NCI-H2171 treated with DMSO at 0.1 percent for 48 hours (cell line): ENCODE data around the gene TMEM190.
"Not testable (repeated sequence)": the region's sequence is repeated elsewhere in the genome, so short reads cannot be mapped to it uniquely, and the experiment has no call there.

Experiments
- DNase-seq: peaks from one replicate; lab custom pipeline; 2025; lab: John Stamatoyannopoulos, UW

The TMEM190 gene

DNA sequence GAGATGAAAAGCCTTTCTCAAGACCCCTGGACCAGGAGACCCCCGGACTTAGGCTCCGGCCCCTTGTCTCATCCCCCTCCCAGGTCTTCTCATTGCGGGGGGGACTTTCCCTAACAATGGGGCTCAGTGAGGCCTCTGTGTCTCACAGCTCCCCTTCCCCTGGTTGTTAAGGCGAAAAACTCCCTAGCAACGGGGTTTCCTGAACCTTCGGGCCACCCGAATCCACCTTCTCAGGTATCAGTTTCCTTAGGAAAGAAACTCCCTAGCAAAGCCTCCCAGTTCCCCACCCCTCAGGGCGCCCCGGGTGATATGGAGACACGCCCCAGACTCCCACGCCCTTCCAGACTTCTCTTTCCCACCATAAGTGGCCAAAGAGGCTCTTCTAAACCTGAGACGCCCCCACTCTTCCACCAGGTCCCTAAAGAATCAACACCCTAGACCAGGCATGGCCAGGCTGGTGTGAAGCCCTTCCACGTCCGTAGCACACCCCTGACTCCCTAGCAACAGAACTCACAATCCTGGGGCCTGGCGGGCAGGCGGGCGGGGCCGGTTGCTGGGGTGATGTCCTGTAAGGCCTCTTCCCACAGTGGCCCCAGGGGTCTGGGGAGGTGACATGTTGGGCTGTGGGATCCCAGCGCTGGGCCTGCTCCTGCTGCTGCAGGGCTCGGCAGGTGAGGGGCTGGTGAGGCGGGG is at the start of gene TMEM190:
Gene TMEM190 (plus strand): TSS at position 586 of the 693 bp plus-strand sequence. CDS start 28 bp downstream, at position 614.
- no peak for DNase-seq

- DNase-seq: not testable (repeated sequence)
Measured at GRCh38 chr19:55328774-55329318, 47.8 kb upstream of the TMEM190 start.

GRCh38 chr19:55329791-55330190 is 46.8 kb upstream of the TMEM190 start:
- not testable (repeated sequence) for DNase-seq

DNA sequence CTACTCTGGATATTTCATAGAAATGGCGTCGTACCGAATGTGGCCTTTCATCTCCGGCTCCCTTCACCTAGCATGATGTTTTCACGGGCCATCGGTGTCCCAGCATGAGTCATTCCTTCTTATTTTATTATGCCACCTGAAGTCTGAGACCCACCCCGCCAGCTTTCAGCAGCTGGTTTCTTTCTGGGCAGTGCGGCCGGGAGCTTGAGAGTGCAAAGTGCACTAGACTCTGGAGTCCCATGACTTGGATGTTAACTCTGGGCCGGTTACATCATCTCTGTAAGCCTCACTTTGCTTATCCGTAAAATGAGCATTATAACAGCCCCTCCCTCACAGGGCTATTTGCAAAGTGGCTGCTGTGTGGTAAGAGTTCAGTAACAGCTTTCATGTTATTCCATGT is 42.8 kb upstream of the TMEM190 start:
- DNase-seq: no peak

DNA sequence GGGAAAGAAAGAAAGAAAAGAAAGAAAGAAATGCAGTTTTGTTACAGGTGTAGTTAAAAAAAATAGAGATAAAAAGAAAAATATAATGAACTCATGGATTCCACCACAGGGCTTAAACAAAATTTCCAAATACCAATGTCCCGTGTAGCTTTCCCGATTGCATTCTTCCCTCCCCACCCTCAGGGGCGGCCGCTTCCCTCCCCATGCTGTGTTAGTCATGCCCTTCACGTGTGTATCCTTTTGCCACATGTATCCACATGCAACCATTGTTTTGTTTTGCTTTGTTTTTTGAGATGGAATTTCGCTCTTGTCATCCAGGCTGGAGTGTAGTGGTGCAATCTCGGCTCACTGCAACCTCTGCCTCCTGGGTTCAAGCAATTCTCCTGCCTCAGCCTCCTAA is 40.5 kb upstream of the TMEM190 start:
- no peak for DNase-seq

GRCh38 chr19:55339105-55339888 is 37.3 kb upstream of the TMEM190 start, which contains the start of gene KMT5C:
TSS of gene KMT5C (plus strand) at chr19:55339876. CDS start at chr19:55341937, 2,061 bp downstream.
- peak; percentile 100 for DNase-seq

DNA sequence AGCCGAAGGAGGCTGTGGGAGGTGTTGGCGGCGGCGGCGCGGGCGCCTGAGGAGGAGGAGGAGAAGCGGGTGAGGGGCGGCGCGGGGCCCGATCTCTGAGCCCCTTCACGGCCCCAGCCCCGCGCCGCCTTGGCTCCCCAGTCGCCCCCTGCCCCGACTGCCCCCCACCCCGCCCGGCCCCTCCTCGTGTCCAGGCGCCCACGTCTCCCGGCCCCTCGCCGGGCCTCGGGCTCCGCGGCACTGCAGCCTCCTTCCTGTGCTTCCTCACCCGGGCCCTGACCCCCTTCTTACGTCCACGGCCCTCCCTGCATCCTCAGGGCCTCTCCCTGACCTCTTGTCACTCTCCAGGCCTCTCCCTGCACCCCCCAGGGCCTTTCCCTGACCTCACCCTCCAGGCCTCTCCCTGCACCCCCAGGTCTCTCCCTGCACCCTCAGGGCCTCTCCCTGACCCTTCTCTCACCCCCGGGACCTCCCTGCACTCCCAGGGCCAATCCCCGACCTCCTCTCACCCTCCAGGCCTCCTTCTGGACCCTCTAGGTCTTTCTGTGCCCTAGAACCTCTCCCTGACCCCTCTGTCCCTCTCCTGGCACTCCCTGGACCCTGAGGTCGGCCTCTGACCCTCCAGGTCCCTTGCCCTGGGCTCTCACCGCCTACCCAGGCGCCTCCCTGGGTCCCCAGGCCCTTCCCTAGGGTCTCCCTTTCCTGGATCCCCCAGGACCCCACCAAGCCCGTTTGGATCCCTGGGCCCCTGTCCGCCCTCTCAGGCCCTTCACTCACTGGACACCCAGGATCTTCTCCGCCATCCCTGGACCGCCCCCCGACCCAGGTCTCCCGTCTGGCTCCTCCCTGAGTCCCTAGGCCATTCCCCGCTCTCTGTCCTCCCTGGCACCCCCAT is 36.5 kb upstream of the TMEM190 start:
- no peak for DNase-seq

DNA sequence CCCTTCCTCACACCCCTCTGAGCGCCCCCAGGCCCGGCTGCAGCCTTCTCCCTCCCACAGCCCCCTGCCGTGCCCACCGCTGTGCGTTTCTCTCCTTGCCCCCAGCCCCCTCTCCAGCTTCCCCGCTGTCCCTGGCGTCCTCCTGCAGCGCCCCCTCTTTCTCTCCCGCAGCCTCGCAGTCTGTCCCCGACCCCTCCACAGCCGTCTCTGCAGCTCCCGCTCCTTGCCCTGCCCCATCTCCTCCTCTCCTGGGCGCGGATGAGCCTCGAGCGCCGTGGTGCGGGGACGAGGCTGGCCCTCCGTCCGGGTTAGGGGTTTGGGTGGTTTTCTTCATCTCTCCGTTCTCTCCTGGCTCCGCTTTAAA is 35.9 kb upstream of the TMEM190 start:
- DNase-seq: peak; percentile 78

DNA sequence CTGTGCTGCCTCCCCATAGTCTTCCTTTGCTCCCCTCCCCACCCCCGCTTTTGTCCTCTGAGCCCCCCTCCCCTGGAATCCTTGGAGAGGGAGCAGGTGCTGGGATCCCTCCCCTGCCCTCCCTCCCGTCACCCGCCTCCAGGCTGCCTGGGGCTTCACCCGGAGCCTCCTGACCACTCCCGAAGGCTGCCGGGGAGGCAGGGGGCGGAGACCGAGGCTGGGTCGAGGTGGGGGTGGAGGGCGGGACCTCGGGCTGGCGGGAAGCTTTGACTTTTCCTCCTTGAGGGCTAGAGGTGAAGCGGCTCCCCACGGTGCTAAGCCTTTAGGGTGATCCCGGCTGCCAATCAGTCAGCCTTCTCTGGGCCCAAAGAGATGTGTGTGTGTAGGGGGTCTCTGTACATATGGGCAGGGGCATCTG is 35.4 kb upstream of the TMEM190 start:
- peak; percentile 81 for DNase-seq

DNA sequence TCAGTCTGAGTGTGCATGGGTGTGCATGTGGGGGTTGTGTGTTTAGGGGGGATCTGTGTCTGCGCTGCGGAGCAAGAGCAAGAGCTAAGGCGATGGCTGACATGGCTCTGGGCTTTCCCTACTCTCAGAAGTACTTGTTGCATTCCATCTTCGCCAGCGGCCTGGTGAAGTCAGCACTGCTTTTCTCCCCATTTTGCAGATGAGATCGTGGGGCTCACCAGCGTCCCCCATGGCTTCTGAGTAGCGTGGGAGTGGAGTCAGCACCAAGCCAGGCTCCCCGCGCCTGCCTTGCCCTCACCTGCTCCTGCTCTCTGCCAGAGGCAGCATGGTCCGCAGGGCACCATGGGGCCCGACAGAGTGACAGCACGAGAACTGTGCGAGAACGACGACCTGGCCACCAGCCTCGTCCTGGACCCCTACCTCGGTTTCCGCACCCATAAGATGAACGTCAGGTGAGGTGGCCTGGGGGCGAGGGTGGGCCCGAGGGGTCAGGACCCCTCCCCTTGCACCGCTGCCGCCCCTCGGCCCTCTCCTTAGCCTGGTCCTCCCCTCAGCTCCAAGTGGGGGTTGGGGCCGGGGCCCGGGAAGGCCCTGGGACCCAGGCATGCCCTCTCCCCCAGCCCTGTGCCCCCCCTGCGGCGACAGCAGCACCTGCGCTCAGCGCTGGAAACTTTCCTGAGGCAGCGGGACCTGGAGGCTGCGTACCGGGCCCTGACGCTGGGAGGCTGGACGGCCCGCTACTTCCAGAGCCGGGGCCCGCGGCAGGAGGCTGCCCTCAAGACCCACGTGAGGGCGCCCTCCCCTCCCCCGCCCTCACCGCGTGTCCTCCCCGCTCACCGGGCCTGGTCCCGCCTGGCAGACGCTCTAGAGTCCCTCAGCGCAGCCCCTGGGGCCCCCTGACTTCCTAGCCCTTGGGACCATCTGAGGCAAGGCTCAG is 34.8 kb upstream of the TMEM190 start:
- DNase-seq: no peak

- peak; percentile 3 for DNase-seq
Measured at GRCh38 chr19:55344444-55344843, 32.2 kb upstream of the TMEM190 start.

DNA sequence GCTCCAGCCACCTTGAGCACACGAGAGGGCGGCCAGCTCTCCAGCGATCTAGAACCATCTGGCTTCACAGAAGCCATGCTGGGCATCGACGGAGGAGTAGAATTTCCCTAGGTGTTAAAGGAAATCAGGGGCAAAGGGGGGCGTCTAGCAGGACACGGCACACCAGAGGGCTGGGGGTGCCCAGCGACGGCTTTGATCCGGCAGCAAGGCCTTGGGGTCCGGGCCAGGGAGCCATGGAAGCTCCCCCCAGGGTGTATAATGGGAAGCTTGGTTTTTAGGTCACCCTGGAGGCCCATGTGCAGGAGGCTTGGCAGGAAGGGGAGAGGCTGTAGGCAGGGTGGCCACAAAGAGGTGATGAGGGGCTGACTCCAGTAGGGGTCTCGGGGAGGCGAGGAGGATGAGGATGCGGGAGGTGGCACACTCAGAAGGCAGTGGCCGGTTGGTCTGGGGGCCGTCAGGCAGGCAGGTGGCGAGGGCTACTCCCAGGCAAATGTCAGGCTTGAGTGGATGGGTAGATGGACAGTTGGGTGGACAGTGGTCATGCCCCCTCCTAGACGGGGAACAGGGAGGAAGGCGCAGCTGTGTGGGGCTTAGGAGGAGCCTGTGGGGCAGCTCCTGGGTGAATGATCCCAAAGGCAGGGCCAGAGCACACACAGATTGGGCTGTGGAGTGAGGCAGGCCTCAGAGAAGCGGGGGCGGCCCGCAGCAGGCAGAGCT is 31.4 kb upstream of the TMEM190 start:
- DNase-seq: no peak

DNA sequence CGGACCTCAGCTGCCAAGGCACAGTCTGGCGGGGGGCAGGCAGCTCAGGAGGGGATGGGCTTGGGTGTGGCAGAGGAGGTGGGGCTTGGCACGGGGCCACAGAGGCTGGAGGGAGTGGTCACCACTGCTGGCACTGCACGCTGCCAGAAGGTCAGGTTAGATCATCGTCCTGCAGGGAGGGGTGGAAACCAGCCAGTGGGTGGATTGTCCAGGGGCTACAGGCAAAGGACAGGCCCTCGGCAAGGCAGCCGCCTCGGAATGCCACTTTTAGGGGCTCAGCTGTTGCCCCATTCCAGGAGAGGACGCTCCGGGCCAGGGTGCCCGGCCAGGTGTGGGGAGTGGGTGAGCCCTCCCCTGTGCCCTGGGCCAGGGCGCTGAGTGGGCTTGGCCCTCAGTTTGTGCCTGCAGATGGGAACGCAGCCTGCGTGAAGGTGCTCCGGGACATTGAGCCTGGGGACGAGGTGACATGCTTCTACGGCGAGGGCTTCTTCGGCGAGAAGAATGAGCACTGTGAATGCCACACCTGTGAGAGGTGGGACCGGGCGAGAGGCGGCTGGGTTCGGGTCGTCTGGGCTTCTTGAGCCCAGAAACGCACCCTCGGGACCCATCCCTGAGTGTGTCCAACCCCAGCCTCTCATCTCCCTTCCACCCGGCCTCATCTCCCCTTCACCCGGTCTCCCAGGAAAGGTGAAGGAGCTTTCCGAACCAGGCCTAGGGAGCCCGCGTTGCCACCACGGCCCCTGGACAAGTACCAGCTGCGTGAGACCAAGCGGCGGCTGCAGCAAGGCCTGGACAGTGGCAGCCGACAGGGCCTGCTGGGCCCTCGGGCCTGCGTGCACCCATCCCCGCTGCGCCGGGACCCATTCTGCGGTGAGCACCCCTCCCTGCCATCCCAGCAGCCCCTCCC is 30.6 kb upstream of the TMEM190 start:
- DNase-seq: no peak

DNA sequence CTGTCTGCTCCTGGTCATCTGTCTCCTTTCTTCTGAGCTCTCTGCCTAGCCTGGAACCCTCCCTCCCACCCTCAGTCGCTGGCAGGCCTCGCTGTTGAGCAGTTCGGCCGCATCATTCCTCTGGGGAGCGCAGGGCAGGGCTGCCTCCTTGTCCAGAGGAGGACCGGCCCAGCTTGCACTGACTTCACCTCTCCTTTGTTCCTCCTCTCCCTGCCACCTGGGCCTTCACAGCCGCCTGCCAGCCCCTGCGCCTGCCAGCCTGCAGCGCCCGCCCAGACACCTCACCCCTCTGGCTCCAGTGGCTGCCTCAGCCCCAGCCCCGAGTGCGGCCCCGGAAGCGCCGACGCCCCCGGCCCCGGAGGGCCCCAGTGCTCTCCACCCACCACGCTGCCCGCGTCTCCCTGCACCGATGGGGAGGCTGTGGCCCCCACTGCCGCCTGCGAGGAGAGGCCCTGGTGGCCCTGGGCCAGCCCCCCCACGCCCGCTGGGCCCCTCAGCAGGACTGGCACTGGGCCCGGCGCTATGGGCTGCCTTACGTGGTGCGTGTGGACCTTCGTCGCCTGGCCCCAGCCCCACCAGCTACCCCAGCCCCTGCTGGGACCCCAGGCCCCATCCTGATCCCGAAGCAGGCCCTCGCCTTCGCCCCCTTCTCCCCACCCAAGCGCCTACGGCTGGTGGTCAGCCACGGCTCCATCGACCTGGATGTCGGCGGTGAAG is 29.7 kb upstream of the TMEM190 start:
- DNase-seq: no peak

- DNase-seq: no peak
Measured at GRCh38 chr19:55347442-55348009, 29.1 kb upstream of the TMEM190 start.

GRCh38 chr19:55348317-55349034 is 28.1 kb upstream of the TMEM190 start:
- peak; percentile 3 for DNase-seq

GRCh38 chr19:55350620-55351315 is 25.9 kb upstream of the TMEM190 start:
- DNase-seq: no peak
